GM18502 (cell line): ENCODE data around the gene ID2.
A peak's percentile ranks its signal among the peaks of the same experiment; 100 is the strongest.

Source experiments
- ATAC-seq: cut with Tn5 transposase; IDR thresholded peaks from one replicate; pipeline ENCODE4 v1.9.1; 2021; ENCODE audit warnings: mild to moderate bottlenecking; ENCODE audit not compliant: unreplicated experiment, poor library complexity

ID2 gene

GRCh38 chr2:8666581-8666980, 15.3 kb upstream of the ID2 start:
- no peak for ATAC-seq

GRCh38 chr2:8667896-8668512, 13.9 kb upstream of the ID2 start:
- ATAC-seq, result no peak

GRCh38 chr2:8669157-8669817, 12.6 kb upstream of the ID2 start:
- no peak for ATAC-seq

GRCh38 chr2:8670580-8670979, 11.3 kb upstream of the ID2 start:
- ATAC-seq, result no peak

GRCh38 chr2:8671176-8671575, 10.7 kb upstream of the ID2 start:
- no peak for ATAC-seq

- ATAC-seq, result no peak
These were observed 10.1 kb upstream of the ID2 start for GRCh38 chr2:8671802-8672201.

- no peak for ATAC-seq
These were observed 8.9 kb upstream of the ID2 start for GRCh38 chr2:8672940-8673339.

- no peak for ATAC-seq
These were observed 8.5 kb upstream of the ID2 start for GRCh38 chr2:8673381-8673780.

GRCh38 chr2:8674420-8675009, 7.3 kb upstream of the ID2 start:
- ATAC-seq, result no peak

- ATAC-seq, result no peak
These were observed 6.3 kb upstream of the ID2 start for GRCh38 chr2:8675543-8675942.

GRCh38 chr2:8676191-8676920, 5.5 kb upstream of the ID2 start:
- no peak for ATAC-seq

GRCh38 chr2:8676921-8677645, 4.8 kb upstream of the ID2 start:
- no peak for ATAC-seq

- ATAC-seq, result no peak
These were observed 3.9 kb upstream of the ID2 start for GRCh38 chr2:8677646-8678592.

GRCh38 chr2:8678731-8679566, 2.9 kb upstream of the ID2 start:
- peak; percentile 75 for ATAC-seq

- ATAC-seq, result no peak
These were observed 2.4 kb upstream of the ID2 start for GRCh38 chr2:8679567-8679826.

GRCh38 chr2:8679827-8680731, 1.8 kb upstream of the ID2 start:
- no peak for ATAC-seq

- ATAC-seq, result peak; percentile 16
These were observed 765 bp upstream of the ID2 start for GRCh38 chr2:8680822-8681760.
